WTC11 (cell line): Measurements from ENCODE around the gene CRTC2. TPM values are rescaled to one million over a fixed set of nuclear protein-coding genes. Genes with fewer than 3 reads are reported as not detected.

Experiments used
- ATAC-seq: fragments of 200-7000 bp; cut with Tn5 transposase; 2 replicates; pipeline ENCODE4 v1.10.0; 2021; ENCODE audit warnings: mild to moderate bottlenecking, moderate library complexity
- CTCF ChIA-PET: fragments of 300-600 bp; sonication (Branson Sonifier 250); formaldehyde crosslinking; loops from one replicate; lab custom pipeline; 2021; ENCODE audit warnings: antibody characterized with exemption; lab: Charles Lee
- POLR2A ChIA-PET: fragments of 350-600 bp; sonication (Branson Sonifier 250); formaldehyde crosslinking; loops from one replicate; lab custom pipeline; 2021; ENCODE audit warnings: antibody characterized with exemption; lab: Charles Lee
- DNase-seq: peaks from one replicate; pipeline ENCODE4 v3.0.0; 2021; ENCODE audit warnings: low spot score
- H3K27ac Mint-ChIP-seq: 2 replicates; pipeline ENCODE4 v1.8.0; 2021; ENCODE audit warnings: mixed read lengths
- H3K27me3 Mint-ChIP-seq: 2 replicates; pipeline ENCODE4 v1.8.0; 2021; ENCODE audit warnings: low read depth, mild to moderate bottlenecking, moderate library complexity, mixed read lengths
- H3K36me3 Mint-ChIP-seq: 2 replicates; pipeline ENCODE4 v1.8.0; 2021; ENCODE audit warnings: mixed read lengths
- H3K4me1 Mint-ChIP-seq: 2 replicates; pipeline ENCODE4 v1.8.0; 2022; ENCODE audit warnings: mixed read lengths
- H3K4me3 Mint-ChIP-seq: 2 replicates; pipeline ENCODE4 v1.8.0; 2021; ENCODE audit warnings: mild to moderate bottlenecking, moderate library complexity, mixed read lengths
- H3K9me3 Mint-ChIP-seq: 2 replicates; pipeline ENCODE4 v1.8.0; 2021; ENCODE audit warnings: mixed read lengths
- FOXK1 ChIP-seq: sonication (generic); formaldehyde crosslinking; IDR thresholded peaks from 2 replicates; pipeline ENCODE4 v1.8.0; 2022; ENCODE audit warnings: mild to moderate bottlenecking, moderate library complexity, missing genetic modification reagents
- JAZF1 ChIP-seq: fragments of 250-450 bp; sonication (Bioruptor Pico); IDR thresholded peaks from 2 replicates; pipeline ENCODE4 v1.9.0; 2021; ENCODE audit warnings: moderate library complexity, mild to moderate bottlenecking, inconsistent platforms
- NR1H2 ChIP-seq: sonication (generic); formaldehyde crosslinking; IDR thresholded peaks from 2 replicates; pipeline ENCODE4 v1.9.0; 2021; ENCODE audit warnings: mild to moderate bottlenecking, moderate library complexity, missing genetic modification reagents
- PRRX2 ChIP-seq: fragments of 250-450 bp; sonication (Bioruptor Pico); IDR thresholded peaks from 2 replicates; pipeline ENCODE4 v1.8.0; 2021; ENCODE audit warnings: mild to moderate bottlenecking
- RORB ChIP-seq: fragments of 250-450 bp; sonication (Bioruptor Pico); IDR thresholded peaks from 2 replicates; pipeline ENCODE4 v1.9.0; 2021; ENCODE audit warnings: mild to moderate bottlenecking
- SMAD3 ChIP-seq: sonication (generic); formaldehyde crosslinking; IDR thresholded peaks from 2 replicates; pipeline ENCODE4 v1.8.0; 2022; ENCODE audit warnings: missing genetic modification reagents, mild to moderate bottlenecking, borderline replicate concordance
- TP53 ChIP-seq: sonication (generic); formaldehyde crosslinking; IDR thresholded peaks from 2 replicates; pipeline ENCODE4 v1.8.1; 2023; ENCODE audit warnings: mild to moderate bottlenecking, missing genetic modification reagents
- ZNF219 ChIP-seq: sonication (generic); formaldehyde crosslinking; IDR thresholded peaks from 2 replicates; pipeline ENCODE4 v1.8.0; 2023; ENCODE audit warnings: missing genetic modification reagents, mild to moderate bottlenecking, borderline replicate concordance
- ZNF416 ChIP-seq: fragments of 250-450 bp; sonication (Bioruptor Pico); IDR thresholded peaks from 2 replicates; pipeline ENCODE4 v1.9.0; 2021; ENCODE audit warnings: mild to moderate bottlenecking, inconsistent platforms
- total RNA-seq: library from RNA; stranded (reverse); gene quantifications from 3 replicates; pipeline ENCODE4 v1.2.3, GENCODE V29; 2021
- TF ChIP-seq, protein P1 (sequence below): sonication (generic); formaldehyde crosslinking; IDR thresholded peaks from 2 replicates; pipeline ENCODE4 v1.8.0; 2022; ENCODE audit warnings: mild to moderate bottlenecking, missing genetic modification reagents
- TF ChIP-seq, protein P2 (sequence below): fragments of 250-450 bp; sonication (Bioruptor Pico); IDR thresholded peaks from 2 replicates; pipeline ENCODE4 v1.9.0; 2021; ENCODE audit warnings: mild to moderate bottlenecking, borderline replicate concordance
- TF ChIP-seq, protein P3 (sequence below): fragments of 250-450 bp; sonication (Bioruptor Pico); IDR thresholded peaks from 2 replicates; pipeline ENCODE4 v1.9.0; 2021; ENCODE audit warnings: mild to moderate bottlenecking
- TF ChIP-seq, protein P4 (sequence below): sonication (generic); formaldehyde crosslinking; IDR thresholded peaks from 2 replicates; pipeline ENCODE4 v1.8.0; 2022; ENCODE audit warnings: mild to moderate bottlenecking, missing genetic modification reagents
- TF ChIP-seq, protein P5 (sequence below): sonication (generic); formaldehyde crosslinking; IDR thresholded peaks from 2 replicates; pipeline ENCODE4 v1.8.1; 2023; ENCODE audit warnings: mild to moderate bottlenecking, missing genetic modification reagents, moderate library complexity
- TF ChIP-seq, protein P6 (sequence below): fragments of 250-450 bp; sonication (Bioruptor Pico); conservative IDR thresholded peaks from 2 replicates; pipeline ENCODE4 v1.9.0; 2021; ENCODE audit warnings: mild to moderate bottlenecking
- TF ChIP-seq, protein P7 (sequence below): sonication (generic); formaldehyde crosslinking; conservative IDR thresholded peaks from 2 replicates; pipeline ENCODE4 v1.8.1; 2022; ENCODE audit warnings: mild to moderate bottlenecking, missing genetic modification reagents

The CRTC2 gene
- total RNA-seq, 1 experiment from 2014 or later, result 43.7 TPM

DNA sequence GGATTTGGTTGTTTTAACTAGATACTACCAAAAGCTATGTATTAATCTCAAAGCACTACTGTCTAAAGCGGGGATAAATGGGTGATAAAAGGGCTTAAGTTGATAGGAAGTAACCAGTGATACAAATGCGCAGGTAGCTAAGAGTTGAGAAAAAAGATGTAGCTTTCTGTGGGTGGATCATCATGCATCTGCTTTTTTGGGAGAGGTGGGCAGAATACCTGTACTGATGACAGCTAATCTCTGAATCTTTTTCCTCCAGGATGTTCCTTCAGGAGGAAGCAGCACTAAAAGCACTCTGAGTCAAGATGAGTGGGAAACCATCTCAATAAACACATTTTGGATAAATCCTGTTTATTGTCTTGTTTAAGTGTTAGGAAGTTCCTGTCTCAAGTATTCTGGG, 33.4 kb upstream of the CRTC2 start:
- DNase-seq, result no peak
- H3K27ac Mint-ChIP-seq, result peak overlapping the region; percentile 98
- no peaks in the 10 kb centered on the region for H3K27me3 Mint-ChIP-seq
- peak overlapping the region; percentile 97 for H3K4me3 Mint-ChIP-seq
- peaks cover 24% of the 10 kb centered on the region for H3K4me1 Mint-ChIP-seq
- TF ChIP-seq, protein P1, sequence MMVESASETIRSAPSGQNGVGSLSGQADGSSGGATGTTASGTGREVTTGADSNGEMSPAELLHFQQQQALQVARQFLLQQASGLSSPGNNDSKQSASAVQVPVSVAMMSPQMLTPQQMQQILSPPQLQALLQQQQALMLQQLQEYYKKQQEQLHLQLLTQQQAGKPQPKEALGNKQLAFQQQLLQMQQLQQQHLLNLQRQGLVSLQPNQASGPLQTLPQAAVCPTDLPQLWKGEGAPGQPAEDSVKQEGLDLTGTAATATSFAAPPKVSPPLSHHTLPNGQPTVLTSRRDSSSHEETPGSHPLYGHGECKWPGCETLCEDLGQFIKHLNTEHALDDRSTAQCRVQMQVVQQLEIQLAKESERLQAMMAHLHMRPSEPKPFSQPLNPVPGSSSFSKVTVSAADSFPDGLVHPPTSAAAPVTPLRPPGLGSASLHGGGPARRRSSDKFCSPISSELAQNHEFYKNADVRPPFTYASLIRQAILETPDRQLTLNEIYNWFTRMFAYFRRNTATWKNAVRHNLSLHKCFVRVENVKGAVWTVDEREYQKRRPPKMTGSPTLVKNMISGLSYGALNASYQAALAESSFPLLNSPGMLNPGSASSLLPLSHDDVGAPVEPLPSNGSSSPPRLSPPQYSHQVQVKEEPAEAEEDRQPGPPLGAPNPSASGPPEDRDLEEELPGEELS (CRISPR knock-in tag), result no peak
- no peak for TF ChIP-seq TP53 (CRISPR knock-in tag)
- TF ChIP-seq, protein P2, sequence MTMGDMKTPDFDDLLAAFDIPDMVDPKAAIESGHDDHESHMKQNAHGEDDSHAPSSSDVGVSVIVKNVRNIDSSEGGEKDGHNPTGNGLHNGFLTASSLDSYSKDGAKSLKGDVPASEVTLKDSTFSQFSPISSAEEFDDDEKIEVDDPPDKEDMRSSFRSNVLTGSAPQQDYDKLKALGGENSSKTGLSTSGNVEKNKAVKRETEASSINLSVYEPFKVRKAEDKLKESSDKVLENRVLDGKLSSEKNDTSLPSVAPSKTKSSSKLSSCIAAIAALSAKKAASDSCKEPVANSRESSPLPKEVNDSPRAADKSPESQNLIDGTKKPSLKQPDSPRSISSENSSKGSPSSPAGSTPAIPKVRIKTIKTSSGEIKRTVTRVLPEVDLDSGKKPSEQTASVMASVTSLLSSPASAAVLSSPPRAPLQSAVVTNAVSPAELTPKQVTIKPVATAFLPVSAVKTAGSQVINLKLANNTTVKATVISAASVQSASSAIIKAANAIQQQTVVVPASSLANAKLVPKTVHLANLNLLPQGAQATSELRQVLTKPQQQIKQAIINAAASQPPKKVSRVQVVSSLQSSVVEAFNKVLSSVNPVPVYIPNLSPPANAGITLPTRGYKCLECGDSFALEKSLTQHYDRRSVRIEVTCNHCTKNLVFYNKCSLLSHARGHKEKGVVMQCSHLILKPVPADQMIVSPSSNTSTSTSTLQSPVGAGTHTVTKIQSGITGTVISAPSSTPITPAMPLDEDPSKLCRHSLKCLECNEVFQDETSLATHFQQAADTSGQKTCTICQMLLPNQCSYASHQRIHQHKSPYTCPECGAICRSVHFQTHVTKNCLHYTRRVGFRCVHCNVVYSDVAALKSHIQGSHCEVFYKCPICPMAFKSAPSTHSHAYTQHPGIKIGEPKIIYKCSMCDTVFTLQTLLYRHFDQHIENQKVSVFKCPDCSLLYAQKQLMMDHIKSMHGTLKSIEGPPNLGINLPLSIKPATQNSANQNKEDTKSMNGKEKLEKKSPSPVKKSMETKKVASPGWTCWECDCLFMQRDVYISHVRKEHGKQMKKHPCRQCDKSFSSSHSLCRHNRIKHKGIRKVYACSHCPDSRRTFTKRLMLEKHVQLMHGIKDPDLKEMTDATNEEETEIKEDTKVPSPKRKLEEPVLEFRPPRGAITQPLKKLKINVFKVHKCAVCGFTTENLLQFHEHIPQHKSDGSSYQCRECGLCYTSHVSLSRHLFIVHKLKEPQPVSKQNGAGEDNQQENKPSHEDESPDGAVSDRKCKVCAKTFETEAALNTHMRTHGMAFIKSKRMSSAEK, result no peak
- TF ChIP-seq PRRX2 (CRISPR knock-in tag), result 0 out of 2 replicates have a peak, but pooled peaks have one; percentile 62
- TF ChIP-seq JAZF1 (CRISPR knock-in tag), result peak; percentile 6; the same call in 1 of the 2 replicates
- TF ChIP-seq RORB (CRISPR knock-in tag), result peak; percentile 22; the same call in 1 of the 2 replicates
- TF ChIP-seq, protein P3, sequence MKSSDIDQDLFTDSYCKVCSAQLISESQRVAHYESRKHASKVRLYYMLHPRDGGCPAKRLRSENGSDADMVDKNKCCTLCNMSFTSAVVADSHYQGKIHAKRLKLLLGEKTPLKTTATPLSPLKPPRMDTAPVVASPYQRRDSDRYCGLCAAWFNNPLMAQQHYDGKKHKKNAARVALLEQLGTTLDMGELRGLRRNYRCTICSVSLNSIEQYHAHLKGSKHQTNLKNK (CRISPR knock-in tag), result peak; percentile 58; the same call in 1 of the 2 replicates
- 0 out of 2 replicates have a peak, but pooled peaks have one; percentile 11 for TF ChIP-seq ZNF416
- no peak for TF ChIP-seq FOXK1 (CRISPR knock-in tag)
- peaks cover 53% of the 10 kb centered on the region for H3K36me3 Mint-ChIP-seq
- H3K9me3 Mint-ChIP-seq, result peaks cover 6% of the 10 kb centered on the region
- CTCF ChIA-PET, result no interaction called here
- POLR2A ChIA-PET, result interaction anchor here (0.6 to 1.7 kb wide), 2 partner anchors 9 to 69 kb away, joined by 3 to 8 read pairs; partner anchors contain the start of gene GATAD2B
- no peak for ATAC-seq

DNA sequence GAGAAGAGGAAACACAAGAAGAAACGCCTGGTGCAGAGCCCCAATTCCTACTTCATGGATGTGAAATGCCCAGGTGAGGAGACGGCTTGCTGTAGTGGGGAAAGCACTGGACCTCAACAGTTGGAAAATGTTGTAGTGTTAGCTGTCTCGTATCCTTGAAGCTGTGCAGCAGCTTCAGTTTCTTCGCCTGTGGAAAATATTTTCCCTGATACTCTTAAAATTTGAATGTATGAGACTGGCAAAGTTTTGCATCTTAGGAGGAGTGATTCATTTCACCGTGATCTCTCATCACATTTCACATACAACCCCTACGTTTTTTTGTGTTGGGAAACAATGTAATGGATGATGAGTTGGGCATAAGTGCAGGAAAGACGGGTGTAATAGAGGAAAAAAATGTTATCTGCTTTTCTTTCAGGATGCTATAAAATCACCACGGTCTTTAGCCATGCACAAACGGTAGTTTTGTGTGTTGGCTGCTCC, 32.8 kb upstream of the CRTC2 start:
- ATAC-seq (no peak), DNase-seq (no peak)
- peak overlapping the region; percentile 97 for H3K4me3 Mint-ChIP-seq
- peaks cover 29% of the 10 kb centered on the region for H3K4me1 Mint-ChIP-seq
- H3K27me3 Mint-ChIP-seq, result no peaks in the 10 kb centered on the region
- H3K36me3 Mint-ChIP-seq, result peaks cover 50% of the 10 kb centered on the region
- CTCF ChIA-PET, result interaction anchor here (1.1 kb wide), 1 partner anchor 14 kb away, joined by 6 read pairs; the partner anchor contains the start of gene JTB
- POLR2A ChIA-PET, result interaction anchor here (0.6 to 2.2 kb wide), 10 partner anchors 8 to 333 kb away, joined by 3 to 23 read pairs (median 4); partner anchors contain the start of genes CREB3L4, GATAD2B, JTB and SLC39A1
- TF ChIP-seq, protein P4, sequence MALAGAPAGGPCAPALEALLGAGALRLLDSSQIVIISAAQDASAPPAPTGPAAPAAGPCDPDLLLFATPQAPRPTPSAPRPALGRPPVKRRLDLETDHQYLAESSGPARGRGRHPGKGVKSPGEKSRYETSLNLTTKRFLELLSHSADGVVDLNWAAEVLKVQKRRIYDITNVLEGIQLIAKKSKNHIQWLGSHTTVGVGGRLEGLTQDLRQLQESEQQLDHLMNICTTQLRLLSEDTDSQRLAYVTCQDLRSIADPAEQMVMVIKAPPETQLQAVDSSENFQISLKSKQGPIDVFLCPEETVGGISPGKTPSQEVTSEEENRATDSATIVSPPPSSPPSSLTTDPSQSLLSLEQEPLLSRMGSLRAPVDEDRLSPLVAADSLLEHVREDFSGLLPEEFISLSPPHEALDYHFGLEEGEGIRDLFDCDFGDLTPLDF (CRISPR knock-in tag), result no peak
- TF ChIP-seq NR1H2 (0 out of 2 replicates have a peak, but pooled peaks have one; percentile 4), ZNF416 (0 out of 2 replicates have a peak, but pooled peaks have one; percentile 5)
- H3K27ac Mint-ChIP-seq, result peak overlapping the region; percentile 98
- H3K9me3 Mint-ChIP-seq, result peaks cover 6% of the 10 kb centered on the region

DNA sequence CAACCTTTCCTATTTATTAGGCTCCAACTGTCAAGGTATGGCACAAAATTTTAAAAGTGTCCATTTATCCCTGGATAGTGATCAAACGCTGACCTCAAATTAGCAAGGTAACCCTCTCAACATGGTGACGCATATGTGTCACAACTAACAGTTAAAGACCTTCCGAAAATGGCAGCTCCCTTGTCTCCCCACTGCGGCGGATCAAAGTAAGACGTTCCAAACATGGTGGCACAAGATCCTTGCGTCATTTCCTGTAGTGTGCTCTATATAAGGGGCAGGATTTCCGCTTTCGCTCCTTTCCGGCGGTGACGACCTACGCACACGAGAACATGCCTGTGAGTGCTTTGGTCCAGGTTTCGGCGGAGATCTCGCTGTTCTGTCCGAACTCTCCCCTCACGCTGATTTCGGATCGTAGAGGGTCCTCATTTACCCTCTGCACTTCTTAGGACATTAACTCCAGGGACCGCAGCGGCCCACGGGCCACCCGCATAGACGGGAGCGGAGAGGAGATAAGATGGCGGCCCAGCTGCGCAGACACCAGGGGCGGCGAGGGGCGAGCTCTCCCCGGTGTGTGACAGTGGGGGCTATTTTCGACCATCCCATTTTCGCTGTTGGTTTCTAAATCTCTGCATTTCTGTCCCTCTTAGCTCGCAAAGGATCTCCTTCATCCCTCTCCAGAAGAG, 32.2 kb upstream of the CRTC2 start, which contains the start of gene RPS27:
Gene RPS27 (plus strand): TSS at position 295 of the 683 bp plus-strand sequence. CDS start 35 bp downstream, at position 330.
- Mint-ChIP-seq H3K36me3 (peaks cover 47% of the 10 kb centered on the region), H3K9me3 (peaks cover 4% of the 10 kb centered on the region), H3K27me3 (no peaks in the 10 kb centered on the region), H3K27ac (peak within 1 kb of the TSS; percentile 98), H3K4me1 (peaks cover 29% of the 10 kb centered on the region), H3K4me3 (peak within 1 kb of the TSS; percentile 97)
- ChIA-PET CTCF (interaction anchor here (1.1 to 1.9 kb wide), 3 partner anchors 13 to 363 kb away, joined by 3 to 6 read pairs (median 6); partner anchors contain the start of genes CREB3L4, JTB and S100A13), POLR2A (interaction anchor here (0.6 to 2.2 kb wide), 16 partner anchors 8 to 334 kb away, joined by 3 to 23 read pairs (median 3); partner anchors contain the start of genes CREB3L4, DENND4B, GATAD2B and JTB)
- peak; percentile 38 for ATAC-seq
- peak; percentile 83 for DNase-seq
- TF ChIP-seq SMAD3 (0 out of 2 replicates have a peak, but pooled peaks have one; percentile 53), NR1H2 (0 out of 2 replicates have a peak, but pooled peaks have one; percentile 21), ZNF219 (CRISPR knock-in tag) (no peak)
- TF ChIP-seq, protein P5, sequence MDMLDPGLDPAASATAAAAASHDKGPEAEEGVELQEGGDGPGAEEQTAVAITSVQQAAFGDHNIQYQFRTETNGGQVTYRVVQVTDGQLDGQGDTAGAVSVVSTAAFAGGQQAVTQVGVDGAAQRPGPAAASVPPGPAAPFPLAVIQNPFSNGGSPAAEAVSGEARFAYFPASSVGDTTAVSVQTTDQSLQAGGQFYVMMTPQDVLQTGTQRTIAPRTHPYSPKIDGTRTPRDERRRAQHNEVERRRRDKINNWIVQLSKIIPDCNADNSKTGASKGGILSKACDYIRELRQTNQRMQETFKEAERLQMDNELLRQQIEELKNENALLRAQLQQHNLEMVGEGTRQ (CRISPR knock-in tag), result peak; percentile 22; the same call in 1 of the 2 replicates
- TF ChIP-seq, protein P6, sequence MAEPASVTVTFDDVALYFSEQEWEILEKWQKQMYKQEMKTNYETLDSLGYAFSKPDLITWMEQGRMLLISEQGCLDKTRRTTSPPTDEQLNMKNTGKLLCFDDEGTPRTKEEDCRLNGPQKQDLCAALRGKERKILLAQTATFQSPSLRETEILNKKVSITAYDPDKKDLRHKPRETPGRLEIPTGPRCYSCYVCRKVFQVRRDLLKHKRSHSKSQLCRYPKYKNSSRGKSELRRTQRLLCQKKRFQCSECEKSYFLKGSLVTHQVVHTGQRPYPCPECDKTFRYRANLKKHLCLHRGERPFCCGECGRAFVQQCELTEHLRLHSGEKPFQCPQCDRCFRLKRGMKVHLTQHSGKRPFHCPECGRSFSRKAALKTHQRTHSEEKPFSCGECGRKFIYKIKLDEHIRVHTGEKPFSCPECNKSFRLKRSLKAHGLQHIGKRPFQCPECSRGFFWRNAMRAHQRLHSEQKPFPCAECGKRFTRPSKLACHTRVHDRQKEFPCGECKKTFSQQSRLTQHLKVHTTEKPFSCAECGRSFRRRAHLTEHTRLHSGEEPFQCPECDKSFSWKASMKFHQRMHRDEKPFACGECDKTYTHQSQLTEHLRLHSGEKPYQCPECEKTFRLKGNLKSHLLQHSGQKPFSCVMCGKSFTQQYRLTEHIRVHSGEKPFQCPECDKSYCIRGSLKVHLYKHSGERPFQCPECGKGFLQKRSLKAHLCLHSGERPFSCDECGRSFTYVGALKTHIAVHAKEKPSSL (CRISPR knock-in tag), result no peak
- TF ChIP-seq, protein P7, sequence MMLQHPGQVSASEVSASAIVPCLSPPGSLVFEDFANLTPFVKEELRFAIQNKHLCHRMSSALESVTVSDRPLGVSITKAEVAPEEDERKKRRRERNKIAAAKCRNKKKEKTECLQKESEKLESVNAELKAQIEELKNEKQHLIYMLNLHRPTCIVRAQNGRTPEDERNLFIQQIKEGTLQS (CRISPR knock-in tag), result 0 out of 2 replicates have a peak, but pooled peaks have one; percentile 51
